HFF-Myc (cell line): Measurements from ENCODE around the gene CORO7.

Experiments
- DNase-seq: peaks from one replicate; pipeline ENCODE4 v3.0.0-alpha.2; 2011; ENCODE audit warnings: low read depth; ENCODE audit errors: extremely low read depth
- H3K4me3 ChIP-seq: replicated peaks from 2 replicates; pipeline ENCODE4 v1.5.1; 2011; ENCODE audit warnings: low read depth, mild to moderate bottlenecking, control low read depth, low read length
- TF ChIP-seq, protein P1 (sequence below): IDR thresholded peaks from 2 replicates; pipeline ENCODE4 v1.5.1; 2012; ENCODE audit warnings: mild to moderate bottlenecking, low read depth, low read length, control low read depth; ENCODE audit errors: missing control alignments

The CORO7 gene

DNA sequence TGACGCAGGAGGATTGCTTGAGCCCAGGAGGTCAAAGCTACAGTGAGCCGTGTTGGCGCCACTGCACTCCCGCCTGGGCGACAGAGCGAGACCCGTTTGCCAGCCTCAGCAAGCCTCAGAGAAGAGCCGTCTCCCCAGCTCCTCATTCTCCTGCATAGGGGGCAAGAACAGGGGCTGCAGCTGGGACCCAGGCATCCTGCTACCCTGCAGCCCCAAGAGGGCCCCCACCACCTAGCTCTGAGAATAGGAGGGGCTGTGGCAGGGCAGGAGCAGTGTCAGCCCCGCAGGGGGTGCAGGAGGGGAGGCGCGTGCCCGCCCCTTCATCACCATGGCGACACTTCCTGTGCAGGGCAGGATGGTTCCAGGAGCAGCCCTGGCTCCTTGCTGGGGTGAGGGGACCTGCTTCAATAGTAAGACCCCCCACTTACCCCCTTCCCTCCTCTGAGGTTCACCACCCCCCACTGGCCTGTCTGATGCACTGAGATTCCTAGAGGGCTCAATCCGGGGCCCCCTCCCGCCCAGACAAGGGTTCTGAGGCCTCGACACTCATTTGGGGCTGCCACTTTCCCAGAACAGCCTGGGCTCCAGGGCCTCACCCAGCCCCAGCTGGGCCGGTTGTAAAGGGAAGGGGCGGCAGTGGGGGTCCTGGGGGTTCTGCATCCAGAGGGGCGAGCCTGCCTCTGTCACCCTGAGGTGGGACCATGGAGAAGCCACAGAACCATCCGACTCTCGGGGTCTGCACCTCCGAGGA lies 24.6 kb downstream of the CORO7 start:
- H3K4me3 ChIP-seq: no peak overlapping the region
- no peak for DNase-seq
- TF ChIP-seq, protein P1, sequence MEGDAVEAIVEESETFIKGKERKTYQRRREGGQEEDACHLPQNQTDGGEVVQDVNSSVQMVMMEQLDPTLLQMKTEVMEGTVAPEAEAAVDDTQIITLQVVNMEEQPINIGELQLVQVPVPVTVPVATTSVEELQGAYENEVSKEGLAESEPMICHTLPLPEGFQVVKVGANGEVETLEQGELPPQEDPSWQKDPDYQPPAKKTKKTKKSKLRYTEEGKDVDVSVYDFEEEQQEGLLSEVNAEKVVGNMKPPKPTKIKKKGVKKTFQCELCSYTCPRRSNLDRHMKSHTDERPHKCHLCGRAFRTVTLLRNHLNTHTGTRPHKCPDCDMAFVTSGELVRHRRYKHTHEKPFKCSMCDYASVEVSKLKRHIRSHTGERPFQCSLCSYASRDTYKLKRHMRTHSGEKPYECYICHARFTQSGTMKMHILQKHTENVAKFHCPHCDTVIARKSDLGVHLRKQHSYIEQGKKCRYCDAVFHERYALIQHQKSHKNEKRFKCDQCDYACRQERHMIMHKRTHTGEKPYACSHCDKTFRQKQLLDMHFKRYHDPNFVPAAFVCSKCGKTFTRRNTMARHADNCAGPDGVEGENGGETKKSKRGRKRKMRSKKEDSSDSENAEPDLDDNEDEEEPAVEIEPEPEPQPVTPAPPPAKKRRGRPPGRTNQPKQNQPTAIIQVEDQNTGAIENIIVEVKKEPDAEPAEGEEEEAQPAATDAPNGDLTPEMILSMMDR: no peak

GRCh38 chr16:4390266-4391260 lies 25.8 kb downstream of the CORO7 start:
- H3K4me3 ChIP-seq: no peak overlapping the region
- TF ChIP-seq, protein P1: peak; percentile 29
- DNase-seq: no peak

- DNase-seq: no peak
- no peak overlapping the region for H3K4me3 ChIP-seq
- TF ChIP-seq, protein P1: no peak
Measured at GRCh38 chr16:4389051-4389955, 27.1 kb downstream of the CORO7 start.

DNA sequence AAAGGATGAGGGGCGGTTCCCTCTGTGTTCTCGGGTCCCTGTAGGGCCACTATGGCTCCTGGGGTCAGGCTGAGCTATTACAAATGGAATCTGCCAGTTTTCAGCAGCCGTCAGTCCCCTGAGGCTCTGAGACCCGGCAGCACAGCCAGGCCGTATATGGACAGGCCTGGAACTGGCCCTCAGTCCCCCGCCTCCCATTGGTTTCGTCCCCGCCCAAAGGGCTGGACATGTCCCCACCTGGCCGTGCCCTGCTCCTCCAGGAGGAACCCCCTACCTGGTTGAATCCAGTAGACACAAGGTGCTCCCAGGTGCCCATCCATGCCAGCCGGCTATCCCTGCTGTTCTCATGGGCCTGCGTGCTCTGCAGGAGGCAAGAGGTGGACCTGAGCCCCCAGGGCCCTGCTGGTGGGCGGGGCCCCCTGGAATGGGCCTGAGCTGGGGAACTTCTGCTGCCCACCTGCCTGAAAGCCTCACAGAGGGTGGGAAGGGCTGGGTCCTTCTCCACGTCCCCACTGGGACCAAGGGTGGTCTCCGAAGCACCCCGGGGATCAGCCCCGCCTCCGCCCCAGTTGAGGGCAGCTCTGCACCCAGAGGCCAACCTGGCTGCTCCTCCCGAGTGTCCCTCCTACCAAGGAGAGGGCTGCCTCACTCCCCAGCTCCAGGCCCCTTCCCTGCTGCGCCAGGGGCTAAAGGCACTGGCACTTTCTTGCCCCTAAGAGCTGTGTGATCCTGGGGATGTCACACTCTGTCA lies 27.9 kb downstream of the CORO7 start:
- no peak overlapping the region for H3K4me3 ChIP-seq
- DNase-seq: no peak
- TF ChIP-seq, protein P1: no peak

DNA sequence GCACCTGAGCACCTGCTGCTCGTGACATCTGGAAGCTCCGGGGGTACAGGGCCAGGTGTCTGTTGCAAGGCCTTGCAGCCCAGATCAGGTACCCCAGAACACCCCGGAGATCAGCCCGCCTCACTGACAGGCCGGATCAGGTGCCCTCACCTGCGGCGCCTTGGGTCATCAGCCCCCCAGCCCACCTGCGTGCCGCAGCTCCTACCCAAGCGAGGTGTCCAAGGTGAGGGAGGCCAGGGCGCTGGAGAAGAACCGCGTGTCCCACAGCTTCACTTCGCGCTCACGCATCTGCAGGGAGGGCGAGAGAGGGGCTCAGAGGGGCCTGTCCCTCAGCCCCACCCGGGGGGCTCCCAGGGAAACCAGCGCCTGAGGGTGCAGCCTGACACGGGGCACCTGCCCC lies 28.6 kb downstream of the CORO7 start:
- no peak overlapping the region for H3K4me3 ChIP-seq
- DNase-seq: no peak
- TF ChIP-seq, protein P1: no peak
